HepG2 (cell line): ENCODE measurements around the gene INF2. TPM values are rescaled to one million over a fixed set of nuclear protein-coding genes. Genes with fewer than 3 reads are reported as not detected.

Experiments used
- NCOA2 ChIP-seq: sonication (generic); formaldehyde crosslinking; IDR thresholded peaks from 2 replicates; pipeline ENCODE4 v1.8.0; 2022; ENCODE audit warnings: inconsistent platforms
- TARDBP ChIP-seq: sonication (generic); formaldehyde crosslinking; IDR thresholded peaks from 2 replicates; pipeline ENCODE4 v1.8.0; 2022; ENCODE audit warnings: mild to moderate bottlenecking, missing genetic modification reagents
- polyA plus RNA-seq, 8 experiments: library from polyadenylated mRNA; depleted of rRNA in 3 of 8; stranded (reverse) in 7 of 8; unstranded in 1 of 8; fragments of >200 nt; fragmentation: Illumina TruSeq in 4 of 8; extraction: Trizol in 4 of 8; gene quantifications; 2 replicates each; pipeline versions ENCODE4 v1.2.1 to v1.2.3, GENCODE V29; 2011 to 2016; ENCODE audit warnings: low read depth in 4 of 8, missing spikeins in 1 of 8, mixed read lengths in 1 of 8; ENCODE audit not compliant: insufficient read depth in 1 of 8
- total RNA-seq, 5 experiments: library from RNA; depleted of rRNA; stranded (reverse); fragments of >200 nt; fragmentation: Illumina TruSeq; extraction: Trizol; gene quantifications; 2 replicates each; pipeline ENCODE4 v1.2.3, GENCODE V29; 2016; ENCODE audit warnings: low read depth in 1 of 5
- TF ChIP-seq, protein P1 (sequence below): sonication (generic); formaldehyde crosslinking; IDR thresholded peaks from 2 replicates; pipeline ENCODE4 v1.5.1; 2020; ENCODE audit warnings: mild to moderate bottlenecking, missing genetic modification reagents, borderline replicate concordance

INF2 gene
- total and polyA plus RNA-seq, 2 of the 13 experiments (the other 11 are each of a cell fraction or from before 2014, with no cell fraction given): 16.4 to 26.4 TPM

DNA sequence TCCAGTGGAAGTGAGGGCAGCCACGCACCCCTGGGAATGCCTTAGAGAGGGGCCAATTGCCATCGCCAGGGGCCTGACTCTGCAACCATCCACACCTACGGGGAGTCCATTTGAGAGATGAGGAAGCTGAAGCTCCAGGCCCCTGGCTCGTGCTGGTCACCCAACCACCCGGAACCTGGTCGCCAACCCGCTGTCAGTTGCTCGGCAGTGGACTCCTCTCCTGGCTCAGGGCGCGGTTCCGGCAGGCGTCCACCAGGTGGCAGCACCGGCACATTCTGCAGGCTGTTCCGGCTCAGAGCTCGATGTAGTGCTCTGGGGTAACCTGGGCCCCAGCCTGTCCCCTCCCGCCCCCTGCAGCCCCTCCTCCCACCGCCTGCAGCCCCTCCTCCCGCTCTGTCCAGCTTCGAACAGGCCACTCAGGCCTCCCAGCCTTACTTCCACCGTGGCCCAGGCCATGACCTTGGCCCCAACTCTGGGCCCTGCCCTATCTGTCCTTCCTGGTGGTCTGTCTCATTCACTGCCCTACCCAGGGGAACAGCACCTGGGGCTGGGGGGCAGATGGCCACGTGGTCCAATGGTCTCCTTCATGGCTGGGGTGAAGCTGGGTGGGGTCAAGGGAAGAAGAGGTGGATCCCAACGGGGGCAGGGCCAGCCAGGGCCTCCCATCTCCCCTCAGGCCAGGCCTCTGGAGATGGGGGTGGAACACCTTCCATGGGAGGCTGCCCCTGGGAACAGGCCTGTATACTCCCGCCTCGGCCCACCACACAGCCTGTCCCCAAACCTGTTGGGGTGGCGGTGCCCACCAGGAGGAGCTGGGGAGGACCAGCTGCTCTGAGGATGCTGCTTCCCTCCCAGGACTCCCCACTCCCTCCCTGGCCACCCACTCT is 79.3 kb downstream of the INF2 start (continued):
- TF ChIP-seq, protein P1, sequence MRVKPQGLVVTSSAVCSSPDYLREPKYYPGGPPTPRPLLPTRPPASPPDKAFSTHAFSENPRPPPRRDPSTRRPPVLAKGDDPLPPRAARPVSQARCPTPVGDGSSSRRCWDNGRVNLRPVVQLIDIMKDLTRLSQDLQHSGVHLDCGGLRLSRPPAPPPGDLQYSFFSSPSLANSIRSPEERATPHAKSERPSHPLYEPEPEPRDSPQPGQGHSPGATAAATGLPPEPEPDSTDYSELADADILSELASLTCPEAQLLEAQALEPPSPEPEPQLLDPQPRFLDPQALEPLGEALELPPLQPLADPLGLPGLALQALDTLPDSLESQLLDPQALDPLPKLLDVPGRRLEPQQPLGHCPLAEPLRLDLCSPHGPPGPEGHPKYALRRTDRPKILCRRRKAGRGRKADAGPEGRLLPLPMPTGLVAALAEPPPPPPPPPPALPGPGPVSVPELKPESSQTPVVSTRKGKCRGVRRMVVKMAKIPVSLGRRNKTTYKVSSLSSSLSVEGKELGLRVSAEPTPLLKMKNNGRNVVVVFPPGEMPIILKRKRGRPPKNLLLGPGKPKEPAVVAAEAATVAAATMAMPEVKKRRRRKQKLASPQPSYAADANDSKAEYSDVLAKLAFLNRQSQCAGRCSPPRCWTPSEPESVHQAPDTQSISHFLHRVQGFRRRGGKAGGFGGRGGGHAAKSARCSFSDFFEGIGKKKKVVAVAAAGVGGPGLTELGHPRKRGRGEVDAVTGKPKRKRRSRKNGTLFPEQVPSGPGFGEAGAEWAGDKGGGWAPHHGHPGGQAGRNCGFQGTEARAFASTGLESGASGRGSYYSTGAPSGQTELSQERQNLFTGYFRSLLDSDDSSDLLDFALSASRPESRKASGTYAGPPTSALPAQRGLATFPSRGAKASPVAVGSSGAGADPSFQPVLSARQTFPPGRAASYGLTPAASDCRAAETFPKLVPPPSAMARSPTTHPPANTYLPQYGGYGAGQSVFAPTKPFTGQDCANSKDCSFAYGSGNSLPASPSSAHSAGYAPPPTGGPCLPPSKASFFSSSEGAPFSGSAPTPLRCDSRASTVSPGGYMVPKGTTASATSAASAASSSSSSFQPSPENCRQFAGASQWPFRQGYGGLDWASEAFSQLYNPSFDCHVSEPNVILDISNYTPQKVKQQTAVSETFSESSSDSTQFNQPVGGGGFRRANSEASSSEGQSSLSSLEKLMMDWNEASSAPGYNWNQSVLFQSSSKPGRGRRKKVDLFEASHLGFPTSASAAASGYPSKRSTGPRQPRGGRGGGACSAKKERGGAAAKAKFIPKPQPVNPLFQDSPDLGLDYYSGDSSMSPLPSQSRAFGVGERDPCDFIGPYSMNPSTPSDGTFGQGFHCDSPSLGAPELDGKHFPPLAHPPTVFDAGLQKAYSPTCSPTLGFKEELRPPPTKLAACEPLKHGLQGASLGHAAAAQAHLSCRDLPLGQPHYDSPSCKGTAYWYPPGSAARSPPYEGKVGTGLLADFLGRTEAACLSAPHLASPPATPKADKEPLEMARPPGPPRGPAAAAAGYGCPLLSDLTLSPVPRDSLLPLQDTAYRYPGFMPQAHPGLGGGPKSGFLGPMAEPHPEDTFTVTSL (CRISPR knock-in tag): peak; percentile 72; the same call in 1 of the 2 replicates
- TF ChIP-seq NCOA2 (CRISPR knock-in tag) (peak; percentile 47; the same call in 1 of the 2 replicates), TARDBP (peak; percentile 87; the same call in 1 of the 2 replicates)
